Neural crest cell (in vitro differentiated cells): ENCODE measurements around the gene KCNAB2. TPM values are rescaled to one million over a fixed set of nuclear protein-coding genes. Genes with fewer than 3 reads are reported as not detected.
"Not testable (repeated sequence)": the region's sequence is repeated elsewhere in the genome, so short reads cannot be mapped to it uniquely, and the experiment has no call there.

Experiments used
- DNase-seq: peaks from one replicate; pipeline ENCODE4 v3.0.0; 2021; ENCODE audit warnings: low read depth, mixed read lengths, low spot score
- H3K27ac Mint-ChIP-seq: one replicate; pipeline ENCODE4 v1.8.0; 2021; ENCODE audit warnings: mild to moderate bottlenecking, mixed read lengths; ENCODE audit not compliant: unreplicated experiment
- H3K27me3 Mint-ChIP-seq: 2 replicates; pipeline ENCODE4 v1.8.0; 2021; ENCODE audit warnings: low read depth, mild to moderate bottlenecking, mixed read lengths
- H3K36me3 Mint-ChIP-seq: 2 replicates; pipeline ENCODE4 v1.8.0; 2021; ENCODE audit warnings: low read depth, mild to moderate bottlenecking, mixed read lengths
- H3K4me1 Mint-ChIP-seq: 2 replicates; pipeline ENCODE4 v1.8.0; 2021; ENCODE audit warnings: mixed read lengths
- H3K4me3 Mint-ChIP-seq: one replicate; pipeline ENCODE4 v1.8.0; 2021; ENCODE audit warnings: mild to moderate bottlenecking, mixed read lengths
- H3K9me3 Mint-ChIP-seq: 2 replicates; pipeline ENCODE4 v1.8.0; 2021; ENCODE audit warnings: mixed read lengths
- CTCF ChIP-seq: fragments of 200-600 bp; sonication (generic); conservative IDR thresholded peaks from 2 replicates; pipeline ENCODE4 v1.5.0; 2021; ENCODE audit warnings: antibody characterized with exemption, mild to moderate bottlenecking
- total RNA-seq: library from RNA; stranded (reverse); gene quantifications from 2 replicates; pipeline ENCODE4 v1.2.1, GENCODE V29; 2021

The KCNAB2 gene
- total RNA-seq, 1 donor from 2014 or later, result 8.3 TPM

- Mint-ChIP-seq H3K27ac (no peak overlapping the region), H3K4me1 (no peaks in the 10 kb centered on the region), H3K36me3 (no peaks in the 10 kb centered on the region), H3K27me3 (no peaks in the 10 kb centered on the region), H3K9me3 (no peaks in the 10 kb centered on the region), H3K4me3 (no peak overlapping the region)
- TF ChIP-seq CTCF, result no peak
- no peak for DNase-seq
Observed at GRCh38 chr1:6062670-6063069, 17.0 kb downstream of the KCNAB2 start.

DNA sequence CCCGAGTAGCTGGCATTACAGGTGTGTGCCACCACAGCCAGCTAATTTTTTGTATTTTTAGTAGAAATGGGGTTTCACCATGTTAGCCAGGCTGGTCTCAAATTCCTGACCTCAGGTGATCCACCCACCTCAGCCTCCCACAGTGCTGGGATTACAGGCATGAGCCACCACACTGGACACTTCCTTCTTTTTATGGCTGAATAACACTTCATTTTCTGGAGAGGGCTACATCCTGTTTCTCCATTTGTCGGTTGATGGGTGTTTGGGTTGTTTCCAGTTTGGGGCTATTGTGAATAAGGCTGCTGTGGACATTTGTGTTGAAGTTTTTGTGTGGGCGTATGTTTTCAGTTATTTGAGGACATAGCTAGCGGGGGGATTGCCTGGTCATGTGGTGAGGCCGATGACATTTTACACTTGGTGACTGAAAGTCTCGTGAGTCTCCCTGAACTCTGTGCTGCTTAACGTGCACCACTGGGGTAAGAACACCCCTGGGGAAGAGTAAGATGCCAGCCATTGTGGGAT, 17.9 kb downstream of the KCNAB2 start:
- not testable (repeated sequence) for H3K27ac Mint-ChIP-seq, H3K9me3 Mint-ChIP-seq, H3K27me3 Mint-ChIP-seq, H3K4me3 Mint-ChIP-seq, H3K4me1 Mint-ChIP-seq, DNase-seq, H3K36me3 Mint-ChIP-seq

DNA sequence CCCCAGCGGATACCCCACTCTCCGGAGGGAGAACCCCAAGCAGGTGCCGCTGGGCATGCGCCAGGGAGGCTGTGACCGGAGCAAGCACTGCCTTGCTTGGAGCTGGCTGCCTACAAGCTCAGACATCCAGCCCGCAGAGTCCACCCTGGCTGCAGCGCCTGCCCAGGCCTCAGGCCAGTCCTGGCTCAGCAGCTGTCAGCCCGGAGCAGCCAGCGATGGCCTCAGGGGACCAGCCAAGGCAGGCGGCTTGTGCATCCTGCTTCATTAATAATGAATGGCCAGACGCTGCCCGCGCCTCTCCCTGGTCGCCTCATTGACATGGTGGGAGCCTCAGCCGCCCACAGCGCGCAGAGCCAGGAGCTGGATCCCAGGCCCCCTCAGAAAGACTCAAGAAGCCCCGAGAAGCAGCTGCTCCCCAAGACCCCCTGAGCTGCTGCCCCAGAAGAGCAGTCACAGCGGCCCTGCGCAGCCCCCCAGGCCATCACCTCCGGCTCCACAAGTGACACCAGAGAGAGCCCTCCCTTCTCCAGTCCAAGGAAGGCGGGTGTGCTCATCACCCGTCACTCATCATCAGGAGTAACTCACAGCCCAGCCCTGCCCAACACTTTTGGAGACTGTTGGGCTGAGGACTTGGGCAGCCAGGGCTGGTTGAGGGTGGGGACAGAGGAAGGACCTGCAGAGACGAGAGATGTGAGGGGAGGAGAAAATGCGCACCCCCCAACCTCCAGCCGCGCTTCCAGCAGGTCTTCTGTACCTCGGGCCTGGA, 19.6 kb downstream of the KCNAB2 start:
- TF ChIP-seq CTCF, result no peak
- Mint-ChIP-seq H3K4me1 (no peaks in the 10 kb centered on the region), H3K4me3 (no peak overlapping the region), H3K27me3 (no peaks in the 10 kb centered on the region), H3K27ac (no peak overlapping the region), H3K9me3 (no peaks in the 10 kb centered on the region), H3K36me3 (no peaks in the 10 kb centered on the region)
- DNase-seq, result no peak

GRCh38 chr1:6066680-6067079, 21.0 kb downstream of the KCNAB2 start:
- no peak for TF ChIP-seq CTCF
- H3K27ac Mint-ChIP-seq, result no peak overlapping the region

GRCh38 chr1:6068073-6068472, 22.4 kb downstream of the KCNAB2 start:
- Mint-ChIP-seq H3K27me3 (no peaks in the 10 kb centered on the region), H3K4me3 (no peak overlapping the region), H3K27ac (no peak overlapping the region), H3K9me3 (no peaks in the 10 kb centered on the region), H3K36me3 (no peaks in the 10 kb centered on the region), H3K4me1 (no peaks in the 10 kb centered on the region)
- no peak for DNase-seq
- TF ChIP-seq CTCF, result no peak

More at GRCh38 chr1:6066680-6067079, 21.0 kb downstream of the KCNAB2 start:
- no peak for DNase-seq
- H3K9me3 Mint-ChIP-seq, result no peaks in the 10 kb centered on the region
- H3K36me3 Mint-ChIP-seq, result no peaks in the 10 kb centered on the region
- H3K4me3 Mint-ChIP-seq, result no peak overlapping the region
- no peaks in the 10 kb centered on the region for H3K4me1 Mint-ChIP-seq
- H3K27me3 Mint-ChIP-seq, result no peaks in the 10 kb centered on the region

- no peak overlapping the region for H3K4me3 Mint-ChIP-seq
- no peaks in the 10 kb centered on the region for H3K9me3 Mint-ChIP-seq
- no peaks in the 10 kb centered on the region for H3K4me1 Mint-ChIP-seq
- DNase-seq, result no peak
- TF ChIP-seq CTCF, result no peak
- no peaks in the 10 kb centered on the region for H3K27me3 Mint-ChIP-seq
- H3K36me3 Mint-ChIP-seq, result no peaks in the 10 kb centered on the region
- H3K27ac Mint-ChIP-seq, result no peak overlapping the region
Observed at GRCh38 chr1:6068932-6069331, 23.2 kb downstream of the KCNAB2 start.
